MM.1S (cell line): ENCODE results near the gene WDR64.
A peak's percentile ranks its signal among the peaks of the same experiment; 100 is the strongest.

Experiments used
- DNase-seq: peaks from one replicate; pipeline ENCODE4 v3.0.0-alpha.2; 2015
- H2AFZ ChIP-seq: fragments of 300-600 bp; sonication (generic); 2 replicates; pipeline ENCODE4 v1.6.0; 2016; ENCODE audit warnings: antibody characterized with exemption, low read length
- H3F3A ChIP-seq: fragments of 300-600 bp; sonication (generic); 2 replicates; pipeline ENCODE4 v1.6.1; 2016; ENCODE audit warnings: mild to moderate bottlenecking, antibody characterized with exemption, low read length, moderate library complexity, mixed read lengths; ENCODE audit not compliant: insufficient read depth
- H3K27ac ChIP-seq: fragments of 300-600 bp; sonication (generic); 2 replicates; pipeline ENCODE4 v1.5.1; 2016; ENCODE audit warnings: mild to moderate bottlenecking, low read length
- H3K27me3 ChIP-seq: fragments of 300-600 bp; sonication (generic); replicated peaks from 2 replicates; pipeline ENCODE4 v1.6.0; 2016; ENCODE audit warnings: low read length; ENCODE audit not compliant: insufficient read depth
- H3K36me3 ChIP-seq: fragments of 300-600 bp; sonication (generic); replicated peaks from 2 replicates; pipeline ENCODE4 v1.6.1; 2016; ENCODE audit warnings: mild to moderate bottlenecking, low read length, mixed read lengths; ENCODE audit not compliant: insufficient read depth
- H3K4me1 ChIP-seq: fragments of 300-600 bp; sonication (generic); 2 replicates; pipeline ENCODE4 v1.6.1; 2016; ENCODE audit warnings: low read length, mixed read lengths
- H3K4me2 ChIP-seq: fragments of 300-600 bp; sonication (generic); 2 replicates; pipeline ENCODE4 v1.6.0; 2016; ENCODE audit warnings: low read depth, low read length
- H3K4me3 ChIP-seq: fragments of 300-600 bp; sonication (generic); 2 replicates; pipeline ENCODE4 v1.5.1; 2016; ENCODE audit warnings: low read length, mixed read lengths
- H3K79me2 ChIP-seq: fragments of 300-600 bp; sonication (generic); 2 replicates; pipeline ENCODE4 v1.6.1; 2016; ENCODE audit warnings: mixed run types, low read length, mixed read lengths
- H3K9ac ChIP-seq: fragments of 300-600 bp; sonication (generic); 2 replicates; pipeline ENCODE4 v1.6.1; 2016; ENCODE audit warnings: low read length, mixed read lengths
- H3K9me2 ChIP-seq: fragments of 300-600 bp; sonication (generic); replicated peaks from 2 replicates; pipeline ENCODE4 v1.6.1; 2016; ENCODE audit warnings: mild to moderate bottlenecking, low read length, mixed read lengths; ENCODE audit not compliant: insufficient read depth
- H3K9me3 ChIP-seq: fragments of 300-600 bp; sonication (generic); replicated peaks from 2 replicates; pipeline ENCODE4 v1.6.1; 2016; ENCODE audit warnings: mild to moderate bottlenecking, low read length, mixed read lengths; ENCODE audit not compliant: insufficient read depth
- H4K20me1 ChIP-seq: fragments of 300-600 bp; sonication (generic); 2 replicates; pipeline ENCODE4 v1.6.1; 2016; ENCODE audit warnings: mild to moderate bottlenecking, low read length, moderate library complexity, mixed read lengths; ENCODE audit not compliant: insufficient read depth
- CTCF ChIP-seq: fragments of 300-600 bp; sonication (generic); IDR thresholded peaks from 2 replicates; pipeline ENCODE4 v1.5.1; 2016; ENCODE audit warnings: antibody characterized with exemption, low read length, mixed read lengths
- EZH2 ChIP-seq: fragments of 300-600 bp; sonication (generic); optimal IDR thresholded peaks from 2 replicates; pipeline ENCODE3; 2017; ENCODE audit warnings: low read depth, mild to moderate bottlenecking, antibody characterized with exemption, low read length, mixed read lengths
- EZH2phosphoT487 ChIP-seq: fragments of 300-600 bp; sonication (generic); IDR thresholded peaks from 2 replicates; pipeline ENCODE4 v1.6.1; 2018; ENCODE audit warnings: antibody characterized with exemption, low read length

WDR64 gene

GRCh38 chr1:241816008-241816407 is 163.9 kb downstream of the WDR64 start:
- Histone ChIP-seq H3K36me3 (no peaks in the 10 kb centered on the region), H3K4me2 (no peak overlapping the region), H3K9me3 (no peaks in the 10 kb centered on the region), H4K20me1 (no peaks in the 10 kb centered on the region), H3K4me1 (no peaks in the 10 kb centered on the region), H3F3A (no peaks in the 10 kb centered on the region), H3K27me3 (no peaks in the 10 kb centered on the region), H3K9me2 (no peaks in the 10 kb centered on the region), H3K79me2 (no peaks in the 10 kb centered on the region), H3K27ac (no peak overlapping the region), H2AFZ (no peak overlapping the region), H3K4me3 (no peak overlapping the region), H3K9ac (no peak overlapping the region)
- DNase-seq = no peak
- no peak for TF ChIP-seq EZH2phosphoT487
- no peak for TF ChIP-seq EZH2
- peak; percentile 1; the same call in 1 of the 2 replicates for TF ChIP-seq CTCF

GRCh38 chr1:241817331-241817792 is 165.3 kb downstream of the WDR64 start:
- Histone ChIP-seq H3K4me2 (no peak overlapping the region), H3K9ac (no peak overlapping the region), H3F3A (no peaks in the 10 kb centered on the region), H3K27ac (no peak overlapping the region), H3K9me2 (no peaks in the 10 kb centered on the region), H3K4me3 (no peak overlapping the region), H3K4me1 (no peaks in the 10 kb centered on the region), H2AFZ (no peak overlapping the region), H3K79me2 (no peaks in the 10 kb centered on the region), H3K36me3 (no peaks in the 10 kb centered on the region), H4K20me1 (no peaks in the 10 kb centered on the region), H3K27me3 (no peaks in the 10 kb centered on the region), H3K9me3 (no peaks in the 10 kb centered on the region)
- DNase-seq = no peak
- no peak for TF ChIP-seq EZH2
- TF ChIP-seq EZH2phosphoT487 = no peak
- no peak for TF ChIP-seq CTCF

- Histone ChIP-seq H3K4me3 (no peak overlapping the region), H3K27ac (no peak overlapping the region), H2AFZ (no peak overlapping the region), H3K4me2 (no peak overlapping the region), H3K36me3 (no peaks in the 10 kb centered on the region), H3K9ac (no peak overlapping the region), H4K20me1 (no peaks in the 10 kb centered on the region), H3K4me1 (no peaks in the 10 kb centered on the region), H3F3A (no peaks in the 10 kb centered on the region), H3K9me3 (no peaks in the 10 kb centered on the region), H3K79me2 (no peaks in the 10 kb centered on the region), H3K9me2 (no peaks in the 10 kb centered on the region), H3K27me3 (no peaks in the 10 kb centered on the region)
- DNase-seq = no peak
- TF ChIP-seq CTCF (no peak), EZH2 (no peak), EZH2phosphoT487 (no peak)
These were observed 166.0 kb downstream of the WDR64 start for GRCh38 chr1:241817956-241818612.
